H9 (cell line): ENCODE results near the gene TTC28. TPM values are rescaled to one million over a fixed set of nuclear protein-coding genes. Genes with fewer than 3 reads are reported as not detected.
"Not testable (repeated sequence)": the region's sequence is repeated elsewhere in the genome, so short reads cannot be mapped to it uniquely, and the experiment has no call there.

Source experiments
- DNase-seq: peaks from one replicate; pipeline ENCODE4 v3.0.0-alpha.2; 2017
- H2AFZ ChIP-seq: one replicate; pipeline ENCODE4 v1.6.1; 2013; ENCODE audit warnings: mild to moderate bottlenecking, low read length, control low read depth, moderate library complexity
- H2AK5ac ChIP-seq: 2 replicates; pipeline ENCODE4 v1.6.1; 2013; ENCODE audit warnings: low read length, control low read depth, mixed read lengths; ENCODE audit not compliant: insufficient read length
- H2BK120ac ChIP-seq: one replicate; pipeline ENCODE4 v1.6.1; 2013; ENCODE audit warnings: low read depth, mild to moderate bottlenecking, low read length, control low read depth, inconsistent platforms; ENCODE audit not compliant: poor library complexity, severe bottlenecking
- H2BK12ac ChIP-seq: 2 replicates; pipeline ENCODE4 v1.6.1; 2013; ENCODE audit warnings: low read length, control low read depth, mixed read lengths, low read depth; ENCODE audit not compliant: insufficient read length
- H2BK15ac ChIP-seq: 2 replicates; pipeline ENCODE4 v1.6.1; 2013; ENCODE audit warnings: low read depth, low read length, control low read depth
- H2BK20ac ChIP-seq: one replicate; pipeline ENCODE4 v1.6.1; 2013; ENCODE audit warnings: low read depth, mild to moderate bottlenecking, low read length, control low read depth, inconsistent platforms; ENCODE audit not compliant: poor library complexity, severe bottlenecking
- H2BK5ac ChIP-seq: 2 replicates; pipeline ENCODE4 v1.6.1; 2013; ENCODE audit warnings: low read length, control low read depth, mixed read lengths; ENCODE audit not compliant: insufficient read length
- H3K14ac ChIP-seq: 2 replicates; pipeline ENCODE4 v1.6.1; 2013; ENCODE audit warnings: low read length, control low read depth; ENCODE audit not compliant: insufficient read depth
- H3K18ac ChIP-seq: 2 replicates; pipeline ENCODE4 v1.6.1; 2013; ENCODE audit warnings: low read depth, mild to moderate bottlenecking, mixed read lengths, low read length, control low read depth; ENCODE audit not compliant: insufficient read length
- H3K23ac ChIP-seq: 2 replicates; pipeline ENCODE4 v1.6.1; 2013; ENCODE audit warnings: low read length, control low read depth, mixed read lengths, low read depth; ENCODE audit not compliant: insufficient read length
- H3K23me2 ChIP-seq: 2 replicates; pipeline ENCODE4 v1.6.1; 2013; ENCODE audit warnings: low read depth, mild to moderate bottlenecking, mixed read lengths, low read length, control low read depth; ENCODE audit not compliant: insufficient read length, poor library complexity, severe bottlenecking
- H3K27ac ChIP-seq: 2 replicates; pipeline ENCODE4 v1.5.1; 2013; ENCODE audit warnings: low read length, control low read depth, mixed read lengths, low read depth; ENCODE audit not compliant: insufficient read length
- H3K27me3 ChIP-seq: 2 replicates; pipeline ENCODE4 v1.6.1; 2013; ENCODE audit warnings: low read length, control low read depth, inconsistent platforms; ENCODE audit not compliant: insufficient read depth
- H3K4ac ChIP-seq: 2 replicates; pipeline ENCODE4 v1.6.1; 2013; ENCODE audit warnings: low read depth, mild to moderate bottlenecking, control low read depth, inconsistent platforms, low read length, moderate library complexity
- H3K4me1 ChIP-seq: 2 replicates; pipeline ENCODE4 v1.6.1; 2013; ENCODE audit warnings: low read length, control low read depth, inconsistent platforms; ENCODE audit not compliant: insufficient read depth
- H3K4me2 ChIP-seq: 2 replicates; pipeline ENCODE4 v1.6.1; 2013; ENCODE audit warnings: low read length, control low read depth, mixed read lengths; ENCODE audit not compliant: insufficient read length, insufficient read depth
- H3K56ac ChIP-seq: 2 replicates; pipeline ENCODE4 v1.6.1; 2013; ENCODE audit warnings: low read depth, mild to moderate bottlenecking, mixed read lengths, low read length, control low read depth; ENCODE audit not compliant: insufficient read length
- H3K79me1 ChIP-seq: 2 replicates; pipeline ENCODE4 v1.6.1; 2013; ENCODE audit warnings: low read depth, mild to moderate bottlenecking, moderate library complexity, low read length, control low read depth, inconsistent platforms; ENCODE audit not compliant: insufficient read depth, poor library complexity, severe bottlenecking
- H3K79me2 ChIP-seq: 2 replicates; pipeline ENCODE4 v1.6.1; 2013; ENCODE audit warnings: low read length, control low read depth, inconsistent platforms; ENCODE audit not compliant: insufficient read depth
- H3K9ac ChIP-seq: 2 replicates; pipeline ENCODE4 v1.6.1; 2013; ENCODE audit warnings: low read length, control low read depth, mixed read lengths; ENCODE audit not compliant: insufficient read length; ENCODE audit errors: extremely low read depth
- H3K9me3 ChIP-seq: one replicate; pipeline ENCODE4 v1.6.1; 2013; ENCODE audit warnings: low read depth, low read length, inconsistent platforms; ENCODE audit not compliant: control insufficient read depth
- H3T11ph ChIP-seq: one replicate; pipeline ENCODE4 v1.6.1; 2013; ENCODE audit warnings: mild to moderate bottlenecking, low read length, control low read depth, inconsistent platforms
- H4K20me1 ChIP-seq: one replicate; pipeline ENCODE4 v1.6.1; 2013; ENCODE audit not compliant: control insufficient read depth, insufficient read length, insufficient read depth
- H4K5ac ChIP-seq: 2 replicates; pipeline ENCODE4 v1.6.1; 2013; ENCODE audit warnings: low read depth, mild to moderate bottlenecking, mixed read lengths, low read length, control low read depth; ENCODE audit not compliant: insufficient read length
- H4K8ac ChIP-seq: replicated peaks from 2 replicates; pipeline ENCODE4 v1.6.1; 2013; ENCODE audit warnings: low read length, control low read depth, mixed read lengths, low read depth; ENCODE audit not compliant: insufficient read length
- H4K91ac ChIP-seq: 2 replicates; pipeline ENCODE4 v1.6.1; 2013; ENCODE audit warnings: low read depth, mild to moderate bottlenecking, moderate library complexity, mixed read lengths, low read length, control low read depth; ENCODE audit not compliant: insufficient read length
- H3K27ac Mint-ChIP-seq, 3 experiments: 2 replicates in 2 of 3; 3 replicates in 1 of 3; pipeline ENCODE4 v1.8.0; 2020 to 2021; ENCODE audit warnings: mixed read lengths in 3 of 3, mild to moderate bottlenecking in 1 of 3, moderate library complexity in 1 of 3
- H3K27me3 Mint-ChIP-seq: 2 replicates; pipeline ENCODE4 v1.8.0; 2021; ENCODE audit warnings: low read depth, mild to moderate bottlenecking, moderate library complexity, mixed read lengths
- H3K36me3 Mint-ChIP-seq, 3 experiments: 2 replicates in 2 of 3; 3 replicates in 1 of 3; pipeline ENCODE4 v1.8.0; 2020 to 2021; ENCODE audit warnings: low read depth in 3 of 3, mixed read lengths in 3 of 3; ENCODE audit not compliant: insufficient read depth in 1 of 3
- H3K4me1 Mint-ChIP-seq, 2 experiments: 2 replicates each; pipeline ENCODE4 v1.8.0; 2020; ENCODE audit warnings: mixed read lengths in 2 of 2
- H3K4me3 Mint-ChIP-seq, 2 experiments: 2 replicates in 1 of 2; 3 replicates in 1 of 2; pipeline ENCODE4 v1.8.0; 2020 to 2021; ENCODE audit warnings: mild to moderate bottlenecking in 2 of 2, mixed read lengths in 2 of 2, moderate library complexity in 1 of 2
- H3K9me3 Mint-ChIP-seq, 2 experiments: 2 replicates in 1 of 2; 3 replicates in 1 of 2; pipeline ENCODE4 v1.8.0; 2020; ENCODE audit warnings: mild to moderate bottlenecking in 2 of 2, mixed read lengths in 2 of 2, moderate library complexity in 1 of 2
- WGBS: extraction: QIAGEN DNeasy Blood & Tissue Kit; methylation state at CpG from one replicate; pipeline ENCODE4 v1.1.7; 2013; ENCODE audit warnings: missing lambda C conversion rate, low lambda C conversion rate, mixed read lengths; ENCODE audit not compliant: insufficient read length; ENCODE audit errors: extremely low coverage; 5-methylcytosine and 5-hydroxymethylcytosine counted together
- total RNA-seq: library from RNA; stranded (reverse); gene quantifications from 2 replicates; pipeline ENCODE4 v1.2.1, GENCODE V29; 2021

Gene TTC28
- total RNA-seq, 1 experiment from 2014 or later, result 13.6 TPM

- not testable (repeated sequence) for H3K4ac ChIP-seq, H2BK20ac ChIP-seq, H3K56ac ChIP-seq, H4K20me1 ChIP-seq, H3K4me3 Mint-ChIP-seq, H3K4me1 ChIP-seq, H2AK5ac ChIP-seq, H3K9ac ChIP-seq, H4K5ac ChIP-seq, H3K27ac Mint-ChIP-seq, H3K27me3 Mint-ChIP-seq, H3K9me3 ChIP-seq, H3K4me1 Mint-ChIP-seq, H4K91ac ChIP-seq, DNase-seq, H2BK12ac ChIP-seq, H2AFZ ChIP-seq, H4K8ac ChIP-seq, H2BK120ac ChIP-seq, H3K23ac ChIP-seq, H3K27me3 ChIP-seq, H3K18ac ChIP-seq, H3T11ph ChIP-seq, H3K4me2 ChIP-seq, H2BK5ac ChIP-seq, H2BK15ac ChIP-seq, H3K23me2 ChIP-seq, H3K27ac ChIP-seq, H3K79me1 ChIP-seq, H3K14ac ChIP-seq, H3K79me2 ChIP-seq
- no CpG with 5 or more reads among the region's 10 CpGs for WGBS
- Mint-ChIP-seq H3K36me3 (peaks cover 12 to 31% (median 14%) of the 10 kb centered on the region in 3 experiments), H3K9me3 (peaks cover 19 to 28% of the 10 kb centered on the region in 2 experiments; a peak in 4 of 5 replicates)
These were observed 150.5 kb downstream of the TTC28 start for GRCh38 chr22:28529144-28529543.
